PC-9 (cell line): Measurements from ENCODE around the gene CYP27B1. TPM values are rescaled to one million over a fixed set of nuclear protein-coding genes. Genes with fewer than 3 reads are reported as not detected.

Experiments
- BruUV-seq: library from RNA; stranded (reverse); fragments of 400-500 nt; replicated peaks from 2 replicates; lab custom pipeline; 2021; lab: Mats Ljungman, UMichigan
- CTCF ChIA-PET: fragments of 300-600 bp; sonication (Branson Sonifier 250); formaldehyde crosslinking; loops from one replicate; lab custom pipeline; 2022; ENCODE audit warnings: antibody characterized with exemption; lab: Charles Lee
- POLR2A ChIA-PET: fragments of 300-600 bp; sonication (Branson Sonifier 250); formaldehyde crosslinking; loops from one replicate; lab custom pipeline; 2022; ENCODE audit warnings: antibody characterized with exemption; ENCODE audit not compliant: unreplicated experiment; lab: Charles Lee
- DNase-seq, 2 experiments: peaks; one replicate each; pipeline versions ENCODE4 v3.0.0 to v3.0.0-alpha.2; 2015 to 2022; ENCODE audit warnings: mixed read lengths in 1 of 2
- H2AFZ ChIP-seq: fragments of 200-600 bp; sonication (generic); 2 replicates; pipeline ENCODE4 v1.8.1; 2017; ENCODE audit warnings: antibody characterized with exemption
- H3F3A ChIP-seq: fragments of 200-600 bp; sonication (generic); 2 replicates; pipeline ENCODE4 v1.8.1; 2017; ENCODE audit warnings: antibody characterized with exemption, mild to moderate bottlenecking, low read depth; ENCODE audit not compliant: insufficient read depth
- H3K27ac ChIP-seq: fragments of 200-600 bp; sonication (generic); 2 replicates; pipeline ENCODE4 v1.6.1; 2016; ENCODE audit warnings: mixed run types
- H3K27me3 ChIP-seq: fragments of 200-600 bp; sonication (generic); 2 replicates; pipeline ENCODE4 v1.6.1; 2016; ENCODE audit warnings: low read depth, mixed run types; ENCODE audit not compliant: insufficient read depth
- H3K36me3 ChIP-seq: fragments of 200-600 bp; sonication (generic); 2 replicates; pipeline ENCODE4 v1.6.1; 2016; ENCODE audit warnings: low read depth, mixed run types
- H3K4me1 ChIP-seq: fragments of 200-600 bp; sonication (generic); replicated peaks from 2 replicates; pipeline ENCODE4 v1.6.1; 2016; ENCODE audit warnings: mixed run types; ENCODE audit not compliant: insufficient read depth
- H3K4me2 ChIP-seq: fragments of 200-600 bp; sonication (generic); 2 replicates; pipeline ENCODE4 v1.6.1; 2017; ENCODE audit warnings: mixed run types
- H3K4me3 ChIP-seq: fragments of 200-600 bp; sonication (generic); 2 replicates; pipeline ENCODE4 v1.6.1; 2016; ENCODE audit warnings: mixed run types
- H3K79me2 ChIP-seq: fragments of 200-600 bp; sonication (generic); 2 replicates; pipeline ENCODE4 v1.6.1; 2017; ENCODE audit warnings: low read depth, mixed run types
- H3K9me2 ChIP-seq: fragments of 200-600 bp; sonication (generic); 2 replicates; pipeline ENCODE4 v1.8.1; 2017; ENCODE audit warnings: mild to moderate bottlenecking; ENCODE audit not compliant: insufficient read depth
- H3K9me3 ChIP-seq: fragments of 200-600 bp; sonication (generic); 2 replicates; pipeline ENCODE4 v1.8.1; 2016; ENCODE audit warnings: low read depth; ENCODE audit not compliant: insufficient read depth
- H4K20me1 ChIP-seq: fragments of 200-600 bp; sonication (generic); 2 replicates; pipeline ENCODE4 v1.8.1; 2017; ENCODE audit not compliant: insufficient read depth
- CTCF ChIP-seq: fragments of 200-600 bp; sonication (generic); conservative IDR thresholded peaks from 2 replicates; pipeline ENCODE4 v1.6.1; 2017; ENCODE audit warnings: mixed run types, antibody characterized with exemption, mild to moderate bottlenecking, moderate library complexity
- EZH2 ChIP-seq: fragments of 200-600 bp; sonication (generic); IDR thresholded peaks from 2 replicates; pipeline ENCODE4 v1.8.0; 2017; ENCODE audit warnings: antibody characterized with exemption, low read depth
- intact Hi-C: fragments of 100-400 bp; cut with micrococcal nuclease; formaldehyde crosslinking; loops from one replicate; pipeline ENCODE4 v1.10.0; 2022; ENCODE audit not compliant: unreplicated experiment
- total RNA-seq: library from RNA; stranded (reverse); gene quantifications from 2 replicates; pipeline ENCODE4 v1.2.3, GENCODE V29; 2021

The CYP27B1 gene
- total RNA-seq, 1 experiment from 2014 or later = 1.8 TPM

GRCh38 chr12:57772429-57773322, 5.8 kb upstream of the CYP27B1 start, which contains the start of gene EEF1AKMT3:
EEF1AKMT3 (plus strand) TSS chr12:57772614; CDS start chr12:57772725, 111 bp downstream.
- no peaks in the 10 kb centered on the region for H3K36me3 ChIP-seq
- DNase-seq = no peak

DNA sequence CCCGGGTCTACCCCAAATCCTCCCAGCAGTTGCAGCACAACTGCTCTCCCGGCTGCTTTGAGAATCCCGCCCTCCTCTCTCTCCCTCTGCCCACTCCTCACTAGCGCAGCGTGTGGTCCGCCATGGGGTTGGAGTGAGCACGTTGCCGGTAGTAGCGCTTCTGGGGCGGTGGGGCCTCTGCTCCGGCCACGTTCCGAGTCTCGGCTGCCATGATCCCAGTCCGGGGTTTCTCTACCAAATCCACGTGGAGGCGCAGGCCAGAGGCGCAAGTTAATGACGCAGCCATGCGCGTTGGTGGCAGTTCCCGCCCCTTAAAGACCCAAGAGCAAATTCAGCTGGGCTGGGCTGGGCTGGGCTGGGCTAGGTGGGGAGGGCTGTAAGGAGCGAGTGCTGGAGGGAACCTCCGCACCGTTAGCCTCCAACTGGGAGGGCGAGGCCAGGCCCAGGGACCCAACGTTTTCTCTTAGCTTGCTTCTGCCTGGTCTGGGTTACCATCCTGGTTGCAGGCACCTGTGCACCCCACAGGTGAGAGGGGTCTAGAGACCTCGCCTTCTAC, 5.1 kb upstream of the CYP27B1 start, which contains the start of gene METTL1:
METTL1 (minus strand) TSS at position 233 of the 556 bp plus-strand sequence; CDS start at position 211, 22 bp downstream.
- H3K9me3 ChIP-seq = no peaks in the 10 kb centered on the region
- BruUV-seq = no TSS peak
- CTCF ChIA-PET = interaction anchor here (0.7 to 0.9 kb wide), 2 partner anchors 15 to 123 kb away, joined by 3 to 4 read pairs; no protein-coding TSS in a partner anchor
- H3K27ac ChIP-seq = peak within 1 kb of the TSS; percentile 75
- peak within 1 kb of the TSS; percentile 68 for H3K4me3 ChIP-seq
- POLR2A ChIA-PET = interaction anchor here (0.5 to 0.6 kb wide), 3 partner anchors 12 to 252 kb away, joined by 3 to 13 read pairs (median 4); no protein-coding TSS in a partner anchor
- intact Hi-C loops = loop anchor here (2.0 kb wide), 1 partner anchor 17 kb away; the partner anchor contains the start of gene MARCHF9
- no peaks in the 10 kb centered on the region for H3K27me3 ChIP-seq
- no peaks in the 10 kb centered on the region; the same call in 1 of the 2 replicates for H4K20me1 ChIP-seq
- peak within 1 kb of the TSS; percentile 84 for H3K4me2 ChIP-seq
- peaks cover 8% of the 10 kb centered on the region; the same call in 1 of the 2 replicates for H3K4me1 ChIP-seq
- H2AFZ ChIP-seq = peak within 1 kb of the TSS; percentile 94
- TF ChIP-seq EZH2 = no peak
- no peak for TF ChIP-seq CTCF
- H3K36me3 ChIP-seq = no peaks in the 10 kb centered on the region
- H3F3A ChIP-seq = peaks cover 7% of the 10 kb centered on the region; the same call in 1 of the 2 replicates
- DNase-seq = peak; percentile 89 to 91
- H3K79me2 ChIP-seq = peaks cover 19% of the 10 kb centered on the region
- no peaks in the 10 kb centered on the region for H3K9me2 ChIP-seq

More at GRCh38 chr12:57772429-57773322, 5.8 kb upstream of the CYP27B1 start, which contains the start of gene EEF1AKMT3:
- intact Hi-C loops = loop anchor here (2.0 kb wide), 1 partner anchor 18 kb away; the partner anchor contains the start of gene MARCHF9
- peak within 1 kb of the TSS; percentile 68 for H3K4me3 ChIP-seq
- H3K9me2 ChIP-seq = no peaks in the 10 kb centered on the region
- CTCF ChIA-PET = interaction anchor here (0.7 to 0.9 kb wide), 2 partner anchors 16 to 123 kb away, joined by 3 to 4 read pairs; no protein-coding TSS in a partner anchor
- no peaks in the 10 kb centered on the region for H3K27me3 ChIP-seq
- peak within 1 kb of the TSS; percentile 94 for H2AFZ ChIP-seq
- H3K27ac ChIP-seq = peak within 1 kb of the TSS; percentile 75
- peak within 1 kb of the TSS; percentile 84 for H3K4me2 ChIP-seq
- H3F3A ChIP-seq = peaks cover 3% of the 10 kb centered on the region; the same call in 1 of the 2 replicates
- H3K9me3 ChIP-seq = no peaks in the 10 kb centered on the region
- H3K4me1 ChIP-seq = peaks cover 8% of the 10 kb centered on the region; the same call in 1 of the 2 replicates
- POLR2A ChIA-PET = interaction anchor here (0.5 to 0.6 kb wide), 4 partner anchors 11 to 253 kb away, joined by 3 to 13 read pairs (median 4); no protein-coding TSS in a partner anchor
- H4K20me1 ChIP-seq = no peaks in the 10 kb centered on the region; the same call in 1 of the 2 replicates
- no peak for TF ChIP-seq CTCF
- TF ChIP-seq EZH2 = no peak
- BruUV-seq = no TSS peak
- peaks cover 19% of the 10 kb centered on the region for H3K79me2 ChIP-seq
